Measurements from ENCODE around the gene DOK5. TPM values are rescaled to one million over a fixed set of nuclear protein-coding genes. Genes with fewer than 3 reads are reported as not detected.

Gene DOK5
- total RNA-seq, 2 donors from 2014 or later = 0.14 to 1.2 TPM

DNA sequence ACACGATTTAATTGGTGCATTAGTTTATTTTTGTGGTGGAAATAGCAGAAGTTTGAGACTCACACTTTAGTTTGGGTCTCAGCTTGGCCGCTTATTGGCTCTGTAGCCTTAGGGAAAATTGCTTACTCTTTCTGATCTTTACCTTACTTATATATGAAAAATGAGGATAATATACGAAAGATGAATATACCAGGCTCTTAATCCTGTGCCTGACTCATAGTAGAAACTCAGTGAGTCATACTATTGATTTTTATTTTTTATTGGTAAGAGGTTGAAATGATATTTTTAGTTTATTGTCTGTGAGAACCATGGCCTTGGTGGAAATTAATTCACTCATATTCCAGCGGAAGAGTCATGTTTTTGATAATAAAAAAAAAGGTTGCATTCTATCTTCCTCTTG, 11.2 kb downstream of the DOK5 start:
- WGBS = 91% methylated on average over 4 of the region's 4 CpGs
- Histone ChIP-seq H3K4me3 (no peak overlapping the region), H3K4me1 (replicated peaks) (no peaks in the 10 kb centered on the region), H3K27ac (no peak overlapping the region), H3K27me3 (replicated peaks; ENCODE audit: insufficient read depth) (no peaks in the 10 kb centered on the region), H3K36me3 (no peaks in the 10 kb centered on the region), H3K9me3 (no peaks in the 10 kb centered on the region)
- no peak for DNase-seq (ENCODE audit: low spot score)
- TF ChIP-seq POLR2AphosphoS5 (IDR thresholded peaks at IDR 0.05) = no peak
- TF ChIP-seq, protein P1, sequence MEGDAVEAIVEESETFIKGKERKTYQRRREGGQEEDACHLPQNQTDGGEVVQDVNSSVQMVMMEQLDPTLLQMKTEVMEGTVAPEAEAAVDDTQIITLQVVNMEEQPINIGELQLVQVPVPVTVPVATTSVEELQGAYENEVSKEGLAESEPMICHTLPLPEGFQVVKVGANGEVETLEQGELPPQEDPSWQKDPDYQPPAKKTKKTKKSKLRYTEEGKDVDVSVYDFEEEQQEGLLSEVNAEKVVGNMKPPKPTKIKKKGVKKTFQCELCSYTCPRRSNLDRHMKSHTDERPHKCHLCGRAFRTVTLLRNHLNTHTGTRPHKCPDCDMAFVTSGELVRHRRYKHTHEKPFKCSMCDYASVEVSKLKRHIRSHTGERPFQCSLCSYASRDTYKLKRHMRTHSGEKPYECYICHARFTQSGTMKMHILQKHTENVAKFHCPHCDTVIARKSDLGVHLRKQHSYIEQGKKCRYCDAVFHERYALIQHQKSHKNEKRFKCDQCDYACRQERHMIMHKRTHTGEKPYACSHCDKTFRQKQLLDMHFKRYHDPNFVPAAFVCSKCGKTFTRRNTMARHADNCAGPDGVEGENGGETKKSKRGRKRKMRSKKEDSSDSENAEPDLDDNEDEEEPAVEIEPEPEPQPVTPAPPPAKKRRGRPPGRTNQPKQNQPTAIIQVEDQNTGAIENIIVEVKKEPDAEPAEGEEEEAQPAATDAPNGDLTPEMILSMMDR (IDR thresholded peaks at IDR 0.05) = no peak
- TF ChIP-seq POLR2A (IDR thresholded peaks at IDR 0.05) = no peak
- intact Hi-C loops (cut with DNase I) = no loop called here

DNA sequence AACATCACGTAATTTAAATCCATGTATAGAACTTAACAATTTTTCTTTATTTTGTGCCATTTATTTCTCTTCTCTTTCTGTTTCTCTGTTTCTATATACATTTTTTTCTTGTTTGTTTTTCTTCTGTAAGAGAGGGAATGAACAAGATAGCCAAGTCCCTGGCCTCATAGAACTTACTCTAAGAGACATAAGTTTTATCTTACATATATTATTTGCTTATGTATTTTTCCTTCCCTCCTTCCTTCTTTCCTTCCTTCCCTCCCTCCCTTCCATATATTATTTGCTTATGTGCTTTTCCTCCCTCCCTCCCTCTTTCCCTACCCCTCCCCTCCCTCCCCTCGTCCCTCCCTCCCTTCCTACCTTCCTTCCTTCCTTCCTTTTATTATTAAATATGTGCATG, 13.0 kb downstream of the DOK5 start:
- 81% methylated on average over 2 of the region's 2 CpGs for WGBS
- H3K4me3 ChIP-seq = no peak overlapping the region

DNA sequence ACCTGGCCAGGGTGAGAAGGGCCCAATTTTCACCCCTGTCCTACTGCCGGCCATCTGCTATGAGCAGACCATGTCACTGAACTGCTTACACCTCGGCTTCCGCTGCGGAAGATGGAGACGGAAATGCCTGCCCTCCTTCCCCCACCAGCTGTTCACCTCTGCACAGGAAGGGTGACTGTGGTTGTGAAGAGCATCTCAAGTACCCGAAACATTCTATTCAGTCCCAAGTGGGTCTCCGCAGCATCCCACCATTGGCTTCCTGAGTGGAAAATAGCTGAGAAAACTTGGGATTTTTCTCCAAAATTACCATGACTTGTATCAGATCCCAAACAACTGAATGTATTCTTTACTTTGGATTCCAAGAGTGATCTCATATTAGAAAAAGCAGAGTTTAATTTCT, 16.1 kb downstream of the DOK5 start:
- Histone ChIP-seq H3K9me3 (no peaks in the 10 kb centered on the region), H3K4me1 (replicated peaks) (no peaks in the 10 kb centered on the region), H3K4me3 (no peak overlapping the region), H3K27ac (no peak overlapping the region), H3K27me3 (replicated peaks; ENCODE audit: insufficient read depth) (no peaks in the 10 kb centered on the region), H3K36me3 (no peaks in the 10 kb centered on the region)
- no peak for TF ChIP-seq POLR2AphosphoS5 (IDR thresholded peaks at IDR 0.05)
- TF ChIP-seq, protein P1 (IDR thresholded peaks at IDR 0.05) = no peak
- no peak for TF ChIP-seq POLR2A (IDR thresholded peaks at IDR 0.05)
- 91% methylated on average over 7 of the region's 7 CpGs for WGBS
- DNase-seq (ENCODE audit: low spot score) = no peak
- intact Hi-C loops (cut with DNase I) = no loop called here

More for the DNA sequence above, 13.0 kb downstream of the DOK5 start:
- intact Hi-C loops (cut with DNase I) = no loop called here
- H3K27me3 ChIP-seq (replicated peaks; ENCODE audit: insufficient read depth) = no peaks in the 10 kb centered on the region
- no peaks in the 10 kb centered on the region for H3K4me1 ChIP-seq (replicated peaks)
- DNase-seq (ENCODE audit: low spot score) = no peak
- no peaks in the 10 kb centered on the region for H3K36me3 ChIP-seq
- TF ChIP-seq POLR2A (IDR thresholded peaks at IDR 0.05) (no peak), POLR2AphosphoS5 (IDR thresholded peaks at IDR 0.05) (no peak)
- TF ChIP-seq, protein P1 (IDR thresholded peaks at IDR 0.05) = no peak
- H3K9me3 ChIP-seq = no peaks in the 10 kb centered on the region
- no peak overlapping the region for H3K27ac ChIP-seq

DNA sequence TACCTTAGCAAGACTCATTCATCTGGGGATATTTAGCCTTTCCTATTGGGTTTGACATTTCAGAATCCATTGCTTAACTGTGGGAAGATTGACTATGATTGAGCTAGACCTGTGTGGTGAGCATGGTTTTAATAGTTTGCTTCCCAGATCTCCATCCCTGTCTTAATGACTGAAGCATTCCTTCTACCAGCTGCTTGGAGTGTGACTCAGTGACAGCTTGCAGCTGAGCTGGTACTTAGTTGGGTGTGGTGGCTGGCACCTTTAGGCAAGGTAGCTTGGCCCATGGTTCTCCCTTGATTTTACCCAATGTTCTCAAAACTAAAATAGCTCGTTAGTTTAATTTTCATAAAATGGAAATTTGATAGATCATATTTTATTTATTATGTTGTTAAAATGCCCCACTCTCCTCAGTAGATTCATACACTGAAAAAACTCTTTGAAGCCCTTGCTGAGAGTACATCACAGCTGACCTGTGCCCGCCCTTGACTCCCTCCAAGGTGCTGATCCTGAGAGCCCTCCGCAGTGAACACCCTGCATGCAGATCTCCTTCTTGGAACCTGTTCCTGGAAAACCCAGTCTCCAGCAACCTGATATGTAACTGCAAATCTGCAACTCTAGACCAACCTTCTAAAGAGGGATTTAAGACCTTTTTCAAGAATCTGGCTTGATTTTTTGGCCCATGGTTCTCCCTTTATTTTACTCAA, 19.1 kb downstream of the DOK5 start:
- no peak for DNase-seq (ENCODE audit: low spot score)

More for the DNA sequence above, 19.1 kb downstream of the DOK5 start:
- H3K36me3 ChIP-seq = no peaks in the 10 kb centered on the region
- intact Hi-C loops (cut with DNase I) = no loop called here
- no peaks in the 10 kb centered on the region for H3K27me3 ChIP-seq (replicated peaks; ENCODE audit: insufficient read depth)
- no peaks in the 10 kb centered on the region for H3K9me3 ChIP-seq
- TF ChIP-seq, protein P1 (IDR thresholded peaks at IDR 0.05) = no peak
- TF ChIP-seq POLR2AphosphoS5 (IDR thresholded peaks at IDR 0.05) (no peak), POLR2A (IDR thresholded peaks at IDR 0.05) (no peak)
- no peak overlapping the region for H3K27ac ChIP-seq
- no peak overlapping the region for H3K4me3 ChIP-seq
- H3K4me1 ChIP-seq (replicated peaks) = no peaks in the 10 kb centered on the region
- 67% methylated on average over 3 of the region's 3 CpGs for WGBS

Measured in prostate gland (tissue), 2 donors.